GM10266 (cell line): ENCODE data around the gene ARHGEF1.

Source experiments
- DNase-seq: peaks from one replicate; pipeline ENCODE4 v3.0.0; 2012; ENCODE audit errors: extremely low spot score
- CTCF ChIP-seq: IDR thresholded peaks from 2 replicates; pipeline ENCODE4 v1.5.1; 2012; ENCODE audit warnings: mild to moderate bottlenecking, low read depth; ENCODE audit not compliant: control insufficient read depth, insufficient read depth; ENCODE audit errors: missing control alignments

The ARHGEF1 gene

GRCh38 chr19:41897820-41898219 lies 14.8 kb downstream of the ARHGEF1 start:
- DNase-seq = no peak
- TF ChIP-seq CTCF = no peak

- no peak for TF ChIP-seq CTCF
- no peak for DNase-seq
Measured at GRCh38 chr19:41898235-41898634, 15.3 kb downstream of the ARHGEF1 start.

- no peak for DNase-seq
- TF ChIP-seq CTCF = no peak
Measured at GRCh38 chr19:41901707-41902360, 18.9 kb downstream of the ARHGEF1 start.

- TF ChIP-seq CTCF = no peak
- no peak for DNase-seq
Measured at GRCh38 chr19:41902594-41902993, 19.6 kb downstream of the ARHGEF1 start.

GRCh38 chr19:41903193-41903953 lies 20.4 kb downstream of the ARHGEF1 start:
- no peak for TF ChIP-seq CTCF
- DNase-seq = no peak

- no peak for TF ChIP-seq CTCF
- DNase-seq = no peak
Measured at GRCh38 chr19:41904118-41904870, 21.3 kb downstream of the ARHGEF1 start.

GRCh38 chr19:41905273-41906002 lies 22.5 kb downstream of the ARHGEF1 start:
- TF ChIP-seq CTCF = no peak
- no peak for DNase-seq
